ENCODE data around the gene DAP. TPM values are rescaled to one million over a fixed set of nuclear protein-coding genes. Genes with fewer than 3 reads are reported as not detected.

The DAP gene
- total and polyA plus RNA-seq, 10 of the 15 experiments (the other 5 are each of a cell fraction or from before 2014, with no cell fraction given): 12.9 to 130 (median 49.9) TPM

- TF ChIP-seq ZNF687 (IDR thresholded peaks at IDR 0.05) (peak; percentile 79), SIX5 (IDR thresholded peaks at IDR 0.05; ENCODE audit: low read depth, low read length, severe bottlenecking) (no peak), STAT3 (IDR thresholded peaks at IDR 0.05; ENCODE audit: low read depth, low read length) (no peak), USF2 (IDR thresholded peaks at IDR 0.05; ENCODE audit: borderline replicate concordance, low read depth, low read length) (no peak), NFYA (IDR thresholded peaks at IDR 0.05; ENCODE audit: borderline replicate concordance, low read depth, low read length) (no peak), MXI1 (IDR thresholded peaks at IDR 0.05; ENCODE audit: low read depth, low read length) (0 out of 2 replicates have a peak, but pooled peaks have one; percentile 15), USF1 (IDR thresholded peaks at IDR 0.05; ENCODE audit: borderline replicate concordance, extremely low read length, insufficient read depth, low read depth, low read length) (no peak), PKNOX1 (IDR thresholded peaks at IDR 0.05) (peak; percentile 88), WRNIP1 (IDR thresholded peaks at IDR 0.05; ENCODE audit: borderline replicate concordance, low read depth, low read length) (no peak), IRF5 (IDR thresholded peaks at IDR 0.05; ENCODE audit: borderline replicate concordance) (no peak; the same call in 1 of the 2 replicates), ELK1 (IDR thresholded peaks at IDR 0.05; ENCODE audit: low read depth, low read length) (no peak), BCLAF1 (IDR thresholded peaks at IDR 0.05) (no peak), MEF2B (IDR thresholded peaks at IDR 0.05; ENCODE audit: partially characterized antibody, poor library complexity, severe bottlenecking) (peak; percentile 39), BCL11A (IDR thresholded peaks at IDR 0.05; ENCODE audit: low read depth, low read length) (peak; percentile 98), SMARCA5 (IDR thresholded peaks at IDR 0.05) (peak; percentile 78; the same call in 1 of the 2 replicates)
Observed at GRCh38 chr5:10635257-10635866, 125.7 kb downstream of the DAP start (continued).

Measured in GM12878 (cell line).